ENCODE data around the gene ZNF239.
"Not testable (repeated sequence)": the region's sequence is repeated elsewhere in the genome, so short reads cannot be mapped to it uniquely, and the experiment has no call there.

Gene ZNF239

DNA sequence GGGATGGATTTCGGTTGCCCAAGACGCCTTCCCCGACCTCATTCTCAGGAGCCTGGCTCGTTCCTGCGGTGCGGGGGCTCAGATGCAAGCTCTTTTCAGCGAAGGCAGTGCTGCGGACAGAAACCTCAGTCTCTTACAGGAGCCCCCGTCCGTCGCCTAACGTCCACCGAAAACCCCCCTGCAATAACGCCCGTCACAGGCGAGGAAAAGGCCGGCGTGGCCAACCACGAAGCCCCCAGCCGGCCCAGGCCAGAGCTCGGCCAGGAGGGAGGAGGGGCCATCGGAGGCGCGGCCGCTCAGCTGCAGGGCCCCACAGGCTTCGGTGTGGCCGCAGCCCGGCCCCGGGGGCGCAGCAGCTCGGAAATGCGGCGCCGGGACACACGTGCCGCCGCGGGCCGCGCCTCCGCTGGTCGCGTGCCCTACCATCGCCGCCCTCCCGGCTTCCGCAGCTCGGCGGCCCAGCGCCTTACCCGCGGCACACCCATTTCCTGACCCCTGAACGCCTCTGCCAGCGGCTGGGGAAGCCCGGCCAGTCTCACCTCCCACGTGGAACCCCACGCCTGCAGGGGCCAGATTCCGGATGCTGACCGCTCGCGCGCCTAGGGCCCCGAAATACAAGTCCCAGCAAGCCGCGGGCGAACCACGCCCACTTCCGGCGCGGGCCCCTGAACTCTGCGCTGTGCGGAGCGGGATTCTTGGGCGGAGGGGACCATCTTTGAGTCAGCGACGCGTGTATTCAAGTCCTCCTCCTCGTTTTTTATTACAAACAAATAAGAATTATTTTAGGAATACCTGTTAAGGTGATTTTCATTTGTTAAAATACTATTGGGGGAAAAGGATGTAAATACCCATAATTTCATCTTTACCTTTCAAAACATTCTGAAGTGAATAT, at the start of gene ZNF239:
Gene ZNF239 (minus strand): TSS at position 616 of the 892 bp plus-strand sequence. CDS start 16,537 bp downstream, outside the sequence.
- peak; percentile 68 for DNase-seq

DNA sequence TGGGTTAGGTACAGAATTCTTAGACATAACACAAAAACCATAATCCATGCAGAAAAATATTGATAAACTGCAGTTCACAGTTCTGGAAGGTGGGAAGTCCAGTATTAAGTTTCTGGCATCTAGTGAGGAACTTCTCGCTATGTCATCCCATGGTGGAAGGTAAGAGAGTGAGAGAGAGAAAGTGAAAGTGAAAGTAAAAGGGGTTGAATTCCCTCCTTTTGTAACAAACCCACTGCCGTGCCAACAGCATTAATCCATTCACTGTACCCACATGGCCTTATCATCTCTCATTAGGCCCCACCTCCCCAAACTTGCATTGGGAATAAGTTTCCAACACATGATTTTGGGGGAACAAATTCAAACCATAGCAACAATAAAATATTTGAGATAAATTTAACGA, 48.9 kb upstream of the ZNF239 start:
- peak; percentile 56 for DNase-seq

DNA sequence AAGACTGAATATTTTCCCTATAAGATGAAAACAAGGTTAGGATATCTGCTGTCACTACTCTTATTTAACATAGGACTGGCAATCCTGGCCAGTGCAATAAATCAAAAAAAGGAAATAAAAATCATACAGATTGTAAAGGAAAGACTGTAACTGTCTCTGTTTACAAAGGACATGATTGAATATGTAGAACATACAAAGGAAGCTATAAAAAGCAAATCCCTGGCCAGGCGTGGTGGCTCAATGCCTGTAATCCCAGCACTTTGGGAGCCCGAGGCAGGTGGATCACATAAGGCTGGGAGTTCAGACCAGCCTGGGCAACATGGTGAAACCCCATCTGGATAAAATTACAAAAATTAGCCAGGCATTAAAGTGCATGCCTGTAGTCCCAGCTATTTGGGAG, 47.6 kb upstream of the ZNF239 start:
- peak; percentile 15 for DNase-seq

DNA sequence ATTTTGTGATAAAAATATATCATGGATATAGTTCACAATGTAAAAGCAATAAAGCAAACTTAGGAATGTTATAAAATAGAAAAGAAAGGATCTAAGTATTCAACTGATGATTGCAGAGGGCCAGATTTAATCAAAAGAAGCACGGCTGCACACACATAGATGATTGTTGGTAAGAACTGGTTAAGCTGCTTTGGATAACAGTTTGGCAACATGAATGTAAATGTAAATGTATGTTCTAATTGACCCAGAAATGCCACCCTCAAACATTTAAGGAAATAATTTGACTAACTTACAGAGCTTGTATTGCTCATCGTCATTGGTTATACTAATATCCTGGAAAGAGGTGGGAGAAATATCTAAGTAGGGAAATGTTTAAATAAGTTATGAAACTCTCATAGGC, 45.0 kb upstream of the ZNF239 start:
- DNase-seq: no peak

DNA sequence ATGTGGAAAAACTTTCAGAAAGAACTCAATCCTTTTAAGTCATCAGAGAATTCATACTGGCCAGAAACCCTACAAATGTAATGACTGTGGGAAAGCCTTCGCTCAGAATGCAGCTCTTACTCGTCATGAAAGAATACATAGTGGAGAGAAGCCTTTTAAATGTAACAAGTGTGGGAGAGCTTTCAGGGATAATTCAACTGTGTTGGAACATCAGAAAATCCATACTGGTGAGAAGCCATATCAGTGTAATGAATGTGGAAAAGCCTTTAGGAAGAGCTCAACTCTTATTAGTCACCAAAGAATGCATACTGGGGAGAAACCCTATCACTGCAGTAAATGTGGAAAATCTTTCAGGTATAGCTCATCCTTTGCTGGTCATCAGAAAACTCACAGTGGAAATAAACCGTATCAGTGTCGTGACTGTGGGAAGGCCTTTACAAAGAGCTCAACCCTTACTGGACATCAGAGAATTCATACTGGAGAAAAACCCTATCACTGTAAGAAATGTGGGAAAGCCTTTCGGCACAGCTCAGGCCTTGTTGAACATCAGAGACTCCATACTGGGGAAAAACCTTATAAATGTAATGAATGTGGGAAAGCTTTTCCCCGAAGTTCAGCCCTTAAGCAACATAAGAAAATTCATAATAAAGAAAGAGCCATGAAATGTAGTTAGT, 42.4 kb upstream of the ZNF239 start:
- DNase-seq: no peak

DNA sequence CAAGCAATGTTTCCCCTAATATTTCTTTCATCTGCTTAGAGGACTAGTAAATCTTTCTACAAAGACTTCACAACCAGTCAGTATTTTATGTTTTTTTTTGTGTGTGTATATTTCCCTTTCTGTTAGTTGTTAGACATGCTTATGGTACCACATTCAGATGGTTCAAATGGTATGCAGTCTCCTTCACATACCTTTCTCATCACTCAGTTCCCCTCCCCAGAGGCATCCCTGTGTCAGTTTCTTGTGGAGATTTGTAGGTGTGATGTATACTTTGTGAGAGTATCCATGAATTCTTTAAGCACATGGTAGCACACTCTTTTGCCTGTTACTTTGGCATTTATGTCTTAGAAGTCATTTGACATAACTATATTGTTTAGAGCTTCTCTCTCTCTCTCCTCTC, 36.2 kb upstream of the ZNF239 start:
- DNase-seq: no peak

DNA sequence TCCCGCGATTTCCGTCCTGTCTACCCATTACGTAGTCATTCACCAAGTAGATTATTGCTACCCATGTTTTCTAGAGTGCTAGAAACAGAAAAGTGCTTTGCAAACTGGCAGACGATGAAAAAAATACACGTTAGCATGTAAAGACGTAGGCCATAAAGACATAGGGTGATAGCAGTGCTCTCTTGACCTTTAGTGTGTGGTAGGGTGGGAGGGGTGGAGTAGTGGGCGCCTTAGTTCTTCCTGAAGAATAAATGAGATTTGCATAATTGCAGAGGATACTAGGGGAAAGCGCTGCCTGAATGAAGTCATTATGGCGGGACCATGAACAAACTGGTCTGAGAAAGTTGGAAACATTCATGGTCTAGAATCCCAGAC, 32.8 kb upstream of the ZNF239 start:
- no peak for DNase-seq

DNA sequence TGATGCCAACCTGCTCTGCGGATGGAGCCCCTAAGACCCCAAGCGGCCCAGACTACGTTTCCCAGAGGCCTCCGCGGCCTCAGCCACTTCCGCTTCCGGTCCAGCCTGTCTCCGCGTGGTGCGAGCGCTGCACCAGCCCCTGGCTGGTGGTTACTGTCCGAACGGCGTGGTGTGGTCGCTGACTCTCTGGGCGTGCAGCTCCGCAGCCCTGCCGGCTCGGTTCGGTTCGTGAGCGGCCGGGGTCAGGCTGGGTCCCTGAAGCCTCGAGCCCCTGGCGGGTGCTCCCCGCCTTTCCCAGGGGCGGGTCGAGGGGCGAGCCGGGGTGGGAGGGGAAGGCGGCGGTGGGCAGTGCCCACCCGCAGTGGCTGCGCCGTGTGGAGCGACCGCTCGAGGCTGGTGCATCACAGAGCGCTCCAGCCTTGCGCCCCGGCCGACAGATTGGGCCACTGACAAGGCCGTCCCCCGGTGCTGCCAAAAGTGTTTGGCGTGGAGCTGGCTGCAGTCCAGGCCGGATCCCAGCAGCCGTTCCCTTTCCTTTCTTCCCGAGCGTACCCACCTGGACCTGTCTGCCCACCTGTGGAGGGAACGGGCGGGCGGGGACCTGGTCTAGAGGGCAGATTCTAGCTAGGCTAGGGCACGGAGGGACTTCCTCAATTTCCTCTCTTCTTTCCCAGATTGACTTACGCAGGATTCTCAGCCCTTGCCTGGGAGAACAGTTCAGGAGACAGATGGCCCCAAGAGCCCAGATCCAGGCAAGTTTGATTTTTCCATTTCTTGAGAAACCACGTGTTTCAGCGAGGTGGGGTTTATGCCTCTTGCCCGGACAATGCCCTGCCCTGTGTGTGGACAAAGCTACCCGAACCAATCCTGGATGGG, 32.1 kb upstream of the ZNF239 start, which contains the start of gene ZNF485:
Gene ZNF485 (plus strand): TSS at position 116 of the 876 bp plus-strand sequence. CDS start 613 bp downstream, at position 729.
- DNase-seq: peak; percentile 66

DNA sequence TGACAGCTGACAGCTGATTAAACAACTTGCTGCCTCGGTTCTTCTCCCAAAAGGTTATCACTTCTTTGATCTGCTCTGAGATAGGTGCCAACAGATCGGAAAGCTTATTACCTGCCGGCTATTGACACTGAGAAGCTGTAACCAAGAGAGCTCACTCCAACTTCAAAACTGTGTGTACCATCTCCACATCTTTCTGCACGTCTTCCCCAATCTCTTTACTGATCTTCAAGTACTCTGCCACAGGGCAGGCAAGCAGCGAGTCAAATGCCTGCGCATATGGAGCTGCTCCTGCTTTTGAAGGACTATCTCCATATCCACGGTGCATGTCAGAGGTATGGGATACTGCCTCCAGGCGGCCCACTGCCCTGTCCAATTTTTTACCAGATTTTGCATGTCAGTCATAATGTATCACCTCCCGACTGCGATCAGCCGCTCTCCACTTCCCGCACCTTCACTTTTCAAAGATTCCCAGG, 31.5 kb upstream of the ZNF239 start:
- no peak for DNase-seq

DNA sequence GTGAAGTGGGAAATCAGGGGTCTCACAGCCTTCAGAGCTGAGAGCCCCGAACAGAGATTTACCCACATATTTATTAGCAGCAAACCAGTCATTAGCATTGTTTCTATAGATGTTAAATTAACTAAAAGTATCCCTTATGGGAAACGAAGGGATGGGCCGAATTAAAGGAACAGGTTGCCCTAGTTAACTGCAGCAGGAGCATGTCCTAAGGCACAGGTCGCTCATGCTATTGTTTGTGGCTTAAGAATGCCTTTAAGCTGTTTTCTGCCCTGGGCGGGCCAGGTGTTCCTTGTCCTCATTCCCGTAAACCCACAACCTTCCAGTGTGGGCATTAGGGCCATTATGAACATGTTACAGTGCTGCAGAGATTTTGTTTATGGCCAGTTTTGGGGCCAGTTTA, 27.2 kb upstream of the ZNF239 start:
- DNase-seq: not testable (repeated sequence)

DNA sequence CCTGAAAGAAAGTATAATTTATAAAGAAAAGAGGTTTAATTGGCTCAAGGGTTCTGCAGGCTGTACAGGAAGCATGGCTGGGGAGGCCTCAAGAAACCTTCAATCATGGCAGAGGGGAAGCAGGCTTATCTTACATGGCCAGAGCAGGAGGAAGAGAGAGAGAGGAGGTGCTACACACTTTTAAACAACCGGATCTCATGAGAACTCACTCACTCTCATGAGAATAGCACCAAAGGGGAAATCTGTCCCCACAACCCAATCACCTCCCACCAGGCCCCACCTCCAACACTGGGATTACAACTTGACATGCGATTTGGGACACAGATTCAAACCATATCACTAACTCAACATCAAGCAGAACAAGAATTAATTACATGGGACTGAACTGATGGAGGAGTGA, 24.9 kb upstream of the ZNF239 start:
- no peak for DNase-seq

DNA sequence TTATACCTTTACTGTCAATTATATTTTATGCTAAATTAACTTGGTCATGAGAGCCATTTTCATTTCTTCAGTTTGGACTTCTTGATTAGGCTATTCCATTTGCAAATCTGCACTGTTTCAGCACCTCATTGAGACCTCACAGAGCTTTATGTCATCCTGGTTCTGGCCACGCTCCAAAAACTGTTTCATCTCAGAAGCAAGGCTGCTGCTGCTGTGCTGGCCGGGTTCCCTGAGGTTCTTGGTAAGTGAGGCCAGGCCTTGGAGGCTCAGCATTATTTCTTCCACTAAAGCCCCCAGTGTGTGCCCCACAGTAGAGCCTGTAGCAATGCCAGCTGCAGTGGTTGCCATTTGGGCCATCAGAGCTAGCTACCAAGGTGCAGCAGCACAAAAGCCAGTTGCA, 24.0 kb upstream of the ZNF239 start:
- DNase-seq: peak; percentile 4

DNA sequence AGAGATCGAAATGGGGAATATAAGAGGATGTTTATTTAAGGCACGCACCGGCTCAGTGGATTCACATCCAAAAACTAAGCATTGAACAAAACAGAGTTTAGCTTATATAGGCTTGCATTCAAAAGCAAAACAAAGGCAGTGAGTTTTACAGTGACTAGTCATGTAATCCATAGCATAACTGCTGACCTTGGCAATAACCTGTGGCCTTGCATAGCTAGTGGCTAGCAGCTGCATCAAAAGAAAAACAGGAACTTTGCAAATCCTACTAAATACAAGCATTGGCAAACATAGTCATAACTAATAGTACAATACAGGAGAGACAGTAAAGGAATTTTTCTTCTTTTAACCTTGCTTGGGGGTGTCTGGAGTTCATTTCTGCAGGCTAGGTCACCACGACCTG, 22.1 kb upstream of the ZNF239 start:
- DNase-seq: no peak

DNA sequence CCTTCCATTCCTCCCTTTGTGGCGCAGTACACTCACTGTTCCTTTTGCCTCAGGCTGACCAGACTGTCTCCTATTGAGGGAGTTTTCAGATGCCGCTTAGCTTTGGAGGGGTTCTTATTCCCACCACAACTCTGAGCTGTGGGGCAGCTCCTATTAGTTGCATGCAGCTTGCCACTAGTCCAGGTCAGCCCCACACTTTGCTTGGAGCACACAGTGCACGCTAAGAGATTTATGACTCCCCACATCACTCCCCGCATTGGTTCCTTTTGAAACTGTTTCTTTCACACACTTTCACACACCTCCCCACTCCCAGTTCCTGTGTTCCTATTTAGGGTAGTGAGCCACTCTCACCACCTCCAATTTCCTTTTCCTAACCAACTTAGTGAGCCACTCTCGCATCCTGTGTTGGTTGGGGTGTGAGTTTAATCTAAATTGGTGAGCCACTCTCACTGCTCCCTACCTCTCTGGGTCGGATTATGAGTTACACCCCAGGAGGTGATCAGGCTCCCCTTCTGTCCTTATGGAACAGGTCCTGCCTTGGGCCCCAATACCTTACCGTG, 21.4 kb upstream of the ZNF239 start:
- DNase-seq: no peak

DNA sequence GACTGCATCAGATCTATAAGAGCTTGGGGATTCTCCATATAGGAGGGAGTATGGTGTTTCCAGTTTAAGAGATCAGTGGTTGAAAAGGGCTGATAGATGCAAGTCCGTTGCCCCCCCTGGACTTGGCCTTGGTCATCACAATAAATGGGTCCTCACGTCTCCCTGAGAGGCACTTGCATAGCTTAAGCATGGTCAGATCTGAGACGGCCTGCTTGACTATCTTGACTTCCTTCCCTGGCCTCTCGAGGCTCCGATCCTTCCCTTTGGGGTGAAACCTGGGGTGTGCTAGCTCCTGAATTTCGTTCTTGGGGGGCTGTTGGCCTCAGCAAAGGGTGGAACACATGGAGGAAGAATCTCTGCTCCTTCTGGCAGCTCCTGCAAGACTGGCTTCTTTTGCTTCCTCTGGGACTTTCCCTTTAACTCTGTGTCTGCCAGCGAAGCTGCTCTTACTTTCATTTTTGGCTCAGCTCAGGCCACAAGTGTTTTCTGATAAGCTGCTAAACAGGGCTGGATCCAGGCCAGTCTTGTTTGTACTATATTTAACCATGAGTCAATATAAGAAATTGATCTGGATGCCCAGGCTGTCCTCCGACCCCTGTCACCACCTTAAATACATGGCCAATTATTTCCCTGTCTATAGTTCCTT, 20.7 kb upstream of the ZNF239 start:
- no peak for DNase-seq

DNA sequence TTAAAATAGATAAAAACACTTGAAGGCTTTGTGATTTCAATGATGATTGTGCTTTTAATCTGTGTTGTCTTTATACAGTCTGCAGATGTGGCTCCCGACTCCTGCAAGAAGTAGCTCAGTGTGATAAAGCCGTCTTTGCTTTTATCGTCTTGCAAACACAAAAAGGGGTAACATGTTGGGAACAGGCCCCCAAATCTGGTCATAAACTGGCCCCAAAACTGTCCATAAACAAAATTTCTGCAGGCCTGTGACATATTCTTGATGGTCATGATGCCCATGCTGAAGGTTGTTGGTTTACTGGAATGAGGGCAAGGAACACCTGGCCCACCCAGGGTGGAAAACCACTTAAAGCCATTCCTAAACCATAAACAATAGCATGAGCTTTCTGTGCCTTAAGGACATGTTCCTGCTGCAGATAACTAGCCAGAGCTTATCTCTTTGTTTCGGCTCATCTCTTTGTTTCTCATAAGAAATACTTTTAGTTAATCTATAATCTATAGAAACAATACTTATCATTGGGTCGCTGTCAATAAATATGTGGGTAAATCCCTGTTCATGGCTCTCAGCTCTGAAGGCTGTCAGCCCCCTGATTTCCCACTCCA, 17.0 kb upstream of the ZNF239 start:
- DNase-seq: no peak

DNA sequence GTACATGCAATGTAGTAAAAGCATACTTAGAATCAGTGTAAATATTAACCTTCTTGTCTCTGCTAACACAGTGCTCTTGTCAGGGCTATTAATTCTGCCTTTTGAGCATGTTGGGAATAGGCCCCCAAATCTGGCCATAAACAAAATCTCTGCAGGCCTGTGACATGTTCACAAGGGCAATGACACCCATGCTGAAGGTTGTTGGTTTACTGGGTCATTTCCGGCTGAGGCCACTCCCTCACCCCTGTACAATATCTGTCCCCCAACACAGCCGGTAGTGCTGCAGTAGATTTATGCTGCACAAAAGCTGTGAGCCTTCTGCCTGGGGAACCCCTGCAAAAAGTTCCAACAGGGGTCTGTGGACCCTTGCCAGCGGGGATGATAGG, 12.3 kb upstream of the ZNF239 start:
- DNase-seq: not testable (repeated sequence)

DNA sequence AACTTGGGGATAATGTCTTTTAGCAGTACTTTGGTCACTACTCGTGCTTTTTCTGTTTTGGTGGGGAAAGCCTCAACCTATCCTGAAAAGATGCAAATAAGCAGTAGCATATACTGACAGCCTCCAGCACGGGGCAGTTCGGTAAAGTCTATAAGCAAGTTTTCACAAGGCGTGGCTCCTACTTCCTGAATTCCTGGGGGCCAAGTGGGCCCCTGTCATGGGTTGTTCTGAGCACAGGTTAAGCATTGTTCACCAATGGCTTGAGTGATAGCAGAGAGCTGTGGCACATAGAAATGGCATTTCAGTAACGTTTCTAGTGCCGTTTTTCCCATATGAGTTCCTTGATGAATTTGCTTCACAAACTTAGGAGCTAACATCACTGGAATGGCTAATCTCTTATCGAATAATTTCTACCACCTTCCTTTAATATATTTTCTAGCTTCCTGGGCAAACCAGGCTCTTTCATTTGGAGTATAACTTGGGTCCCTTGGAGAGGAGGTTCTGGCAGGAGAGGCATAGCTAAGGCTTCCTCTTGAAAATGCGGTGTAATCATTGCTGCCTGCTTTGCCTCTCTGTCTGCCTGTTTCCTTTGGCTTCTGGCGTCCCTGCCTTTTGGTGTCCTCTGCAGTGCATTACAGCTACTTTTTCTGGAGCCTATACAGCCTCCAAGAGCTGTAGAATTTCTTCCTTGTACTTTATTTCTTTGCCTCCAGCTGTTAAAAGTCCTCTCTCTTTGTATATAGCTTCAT, 11.7 kb upstream of the ZNF239 start:
- no peak for DNase-seq

DNA sequence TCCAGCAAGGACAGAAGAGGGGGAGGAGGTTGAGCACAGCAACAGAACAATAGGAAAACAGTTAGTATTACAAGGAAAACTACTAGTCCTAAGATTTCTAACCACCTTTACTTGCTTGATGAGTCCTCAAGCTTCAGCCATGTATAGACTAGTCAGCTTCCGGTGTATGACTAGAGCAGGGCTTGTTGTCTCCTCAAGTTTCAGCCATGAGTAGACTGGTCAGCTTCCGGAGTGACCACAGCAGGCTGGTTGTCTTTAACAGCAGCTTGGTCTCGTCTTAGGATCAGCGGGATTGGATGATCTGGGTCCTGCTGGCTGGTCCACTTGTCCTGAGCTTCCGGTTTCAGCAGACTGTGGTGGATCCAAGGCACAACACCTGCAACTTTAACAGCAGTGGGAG, 10.6 kb upstream of the ZNF239 start:
- DNase-seq: no peak

DNA sequence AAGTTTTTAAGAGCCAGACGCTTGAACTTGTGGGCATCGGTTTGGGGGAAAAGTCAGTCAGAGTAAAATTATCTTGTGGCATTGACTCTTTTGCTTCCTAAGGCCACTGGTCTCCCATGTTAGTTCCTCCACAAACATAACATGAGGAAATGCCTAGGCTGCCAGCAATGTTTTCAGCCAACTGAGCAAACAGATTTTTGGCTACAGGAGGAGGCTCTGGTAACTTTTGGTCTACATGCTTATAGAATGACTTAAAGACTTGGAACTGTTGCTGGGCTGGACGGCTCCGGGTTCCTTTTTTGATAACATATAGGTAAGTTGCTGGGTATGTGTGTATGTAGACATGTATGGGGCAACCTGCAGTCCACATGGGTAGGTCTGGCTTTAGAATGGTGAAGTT, 9.6 kb upstream of the ZNF239 start:
- no peak for DNase-seq

DNA sequence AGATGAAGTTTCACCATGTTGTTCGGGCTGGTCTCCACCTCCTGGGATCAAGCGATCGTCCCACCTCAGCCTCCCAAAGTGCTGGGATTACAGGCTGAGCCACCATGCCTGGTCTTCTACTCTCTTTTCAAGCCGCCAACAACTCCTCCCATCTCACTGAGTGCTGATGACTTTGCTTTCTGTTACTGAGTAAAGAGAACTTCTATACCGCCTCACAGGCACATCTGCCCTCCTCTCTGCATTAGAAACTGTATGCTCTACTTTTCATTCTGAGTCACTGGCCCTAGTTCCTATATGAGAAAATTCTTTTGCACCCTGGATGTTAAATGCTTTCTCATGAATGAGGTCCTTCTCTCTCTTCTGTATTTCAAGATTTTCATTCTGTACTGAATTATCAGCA, 2.2 kb upstream of the ZNF239 start:
- DNase-seq: no peak
